C4-2B (cell line): Measurements from ENCODE around the gene GOSR2.

ENCODE experiments used
- CTCF ChIP-seq: fragments of 450-650 bp; conservative IDR thresholded peaks from 2 replicates; pipeline ENCODE4 v1.5.1; 2017; ENCODE audit warnings: mild to moderate bottlenecking
- ZFX ChIP-seq: fragments of 450-650 bp; IDR thresholded peaks from 2 replicates; pipeline ENCODE4 v1.6.1; 2017

- TF ChIP-seq CTCF: no peak
- TF ChIP-seq ZFX: no peak
These were observed 47.1 kb upstream of the GOSR2 start for GRCh38 chr17:46875849-46876352.
